ENCODE measurements around the gene DEPDC4. TPM values are rescaled to one million over a fixed set of nuclear protein-coding genes. Genes with fewer than 3 reads are reported as not detected.
"Not testable (repeated sequence)": the region's sequence is repeated elsewhere in the genome, so short reads cannot be mapped to it uniquely, and the experiment has no call there.

Gene DEPDC4
- total RNA-seq, 1 donor from 2014 or later: 2.1 TPM

DNA sequence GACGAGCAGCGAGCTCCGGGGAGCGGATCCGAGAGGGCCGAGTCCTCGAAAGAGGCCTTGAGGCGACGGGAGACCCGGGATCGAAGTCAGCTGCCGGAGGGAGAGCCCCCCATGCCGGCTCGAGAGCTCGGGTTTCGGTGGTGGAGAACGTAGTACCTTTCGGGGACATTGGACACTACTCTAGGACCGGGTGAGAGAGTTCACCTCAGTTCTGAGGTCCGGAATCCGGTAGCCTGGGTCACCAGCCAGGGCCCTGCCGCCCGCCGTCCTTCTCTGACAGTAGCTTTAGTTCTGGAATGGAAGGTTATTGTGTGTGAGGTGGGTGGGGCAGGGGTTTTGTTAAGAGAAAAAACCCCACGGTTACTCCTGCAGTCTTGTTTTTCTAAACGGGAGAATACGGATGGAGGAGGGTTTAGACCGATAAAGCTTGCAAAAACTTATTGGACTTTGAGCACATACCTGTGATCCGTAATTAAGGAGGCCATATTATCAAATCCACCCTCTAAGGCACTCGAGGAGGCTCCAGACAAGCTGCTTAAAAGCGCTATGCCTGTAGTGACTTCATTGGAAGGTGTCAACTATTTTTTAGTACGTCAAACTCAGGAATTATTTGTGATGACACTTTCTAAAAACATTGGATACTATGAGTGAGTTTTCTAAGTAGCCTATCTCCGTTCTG, 863 bp upstream of the DEPDC4 start:
- TF ChIP-seq, protein P1, sequence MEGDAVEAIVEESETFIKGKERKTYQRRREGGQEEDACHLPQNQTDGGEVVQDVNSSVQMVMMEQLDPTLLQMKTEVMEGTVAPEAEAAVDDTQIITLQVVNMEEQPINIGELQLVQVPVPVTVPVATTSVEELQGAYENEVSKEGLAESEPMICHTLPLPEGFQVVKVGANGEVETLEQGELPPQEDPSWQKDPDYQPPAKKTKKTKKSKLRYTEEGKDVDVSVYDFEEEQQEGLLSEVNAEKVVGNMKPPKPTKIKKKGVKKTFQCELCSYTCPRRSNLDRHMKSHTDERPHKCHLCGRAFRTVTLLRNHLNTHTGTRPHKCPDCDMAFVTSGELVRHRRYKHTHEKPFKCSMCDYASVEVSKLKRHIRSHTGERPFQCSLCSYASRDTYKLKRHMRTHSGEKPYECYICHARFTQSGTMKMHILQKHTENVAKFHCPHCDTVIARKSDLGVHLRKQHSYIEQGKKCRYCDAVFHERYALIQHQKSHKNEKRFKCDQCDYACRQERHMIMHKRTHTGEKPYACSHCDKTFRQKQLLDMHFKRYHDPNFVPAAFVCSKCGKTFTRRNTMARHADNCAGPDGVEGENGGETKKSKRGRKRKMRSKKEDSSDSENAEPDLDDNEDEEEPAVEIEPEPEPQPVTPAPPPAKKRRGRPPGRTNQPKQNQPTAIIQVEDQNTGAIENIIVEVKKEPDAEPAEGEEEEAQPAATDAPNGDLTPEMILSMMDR (IDR thresholded peaks at IDR 0.05; ENCODE audit: insufficient read depth, low read length, severe bottlenecking): no peak
- Histone ChIP-seq H3K4me3 (ENCODE audit: low read depth, low read length) (peak overlapping the region; percentile 75), H3K36me3 (ENCODE audit: control insufficient read depth, insufficient read depth, low read length) (no peaks in the 10 kb centered on the region), H3K27me3 (ENCODE audit: control insufficient read depth, insufficient read depth, low read length) (no peaks in the 10 kb centered on the region)
- DNase-seq (ENCODE audit: low read depth) (peak; percentile 39), FAIRE-seq (no peak)

DNA sequence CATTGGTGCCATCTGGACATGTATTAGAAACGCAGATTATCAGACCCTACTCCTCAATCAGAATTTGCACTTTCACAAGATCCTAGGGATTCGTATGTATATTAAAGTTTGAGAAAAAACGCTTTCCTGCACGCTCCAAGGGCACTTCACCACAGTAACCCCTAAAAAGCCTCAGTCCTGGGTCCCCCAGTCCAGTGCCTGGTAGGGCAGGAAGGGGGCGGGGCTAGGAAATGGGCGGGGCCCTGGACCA, 369 bp downstream of the DEPDC4 start:
- TF ChIP-seq, protein P1 (IDR thresholded peaks at IDR 0.05; ENCODE audit: insufficient read depth, low read length, severe bottlenecking): no peak
- Histone ChIP-seq H3K27me3 (ENCODE audit: control insufficient read depth, insufficient read depth, low read length) (no peaks in the 10 kb centered on the region), H3K36me3 (ENCODE audit: control insufficient read depth, insufficient read depth, low read length) (no peaks in the 10 kb centered on the region), H3K4me3 (ENCODE audit: low read depth, low read length) (peak overlapping the region; percentile 75)
- FAIRE-seq (no peak), DNase-seq (ENCODE audit: low read depth) (no peak)

DNA sequence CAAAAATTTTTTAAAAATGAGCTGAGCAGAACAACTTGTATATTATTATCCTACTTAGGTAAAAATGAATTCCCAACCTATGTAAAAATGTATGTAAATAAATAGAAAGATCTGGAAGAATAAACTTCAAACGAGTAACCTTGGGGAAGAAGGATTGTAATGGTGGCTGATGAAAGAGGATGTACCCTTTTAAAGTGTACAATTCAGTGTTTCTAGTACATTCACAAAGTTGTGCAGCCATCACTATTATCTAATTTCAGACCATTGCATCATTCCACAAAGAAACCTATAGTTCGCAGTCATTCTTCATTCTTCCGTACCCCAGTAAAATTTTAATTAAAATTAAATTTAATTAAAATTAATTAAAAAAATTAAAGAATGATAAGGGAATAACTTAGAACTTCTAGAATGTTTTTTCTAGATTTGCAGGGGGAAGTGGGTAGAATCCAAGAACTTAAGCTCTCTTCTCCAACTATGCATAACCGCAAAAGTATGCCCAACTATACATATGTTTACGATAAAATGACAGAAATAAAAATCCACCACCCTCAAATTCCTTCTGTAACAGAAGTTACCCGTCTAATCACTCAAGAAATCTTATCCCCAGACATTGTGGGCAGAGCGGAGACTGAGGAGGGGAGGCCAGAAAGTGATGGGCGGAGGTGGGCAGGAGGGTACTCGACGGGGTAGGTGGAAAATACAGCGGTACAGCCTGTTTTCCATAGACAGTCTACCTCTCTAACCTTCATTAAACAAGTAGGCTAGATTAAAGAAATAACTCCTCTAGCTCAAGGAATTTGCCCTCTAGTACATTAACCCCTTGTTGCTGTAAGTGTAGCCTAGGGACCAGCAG, 921 bp downstream of the DEPDC4 start:
- Histone ChIP-seq H3K27me3 (ENCODE audit: control insufficient read depth, insufficient read depth, low read length) (no peaks in the 10 kb centered on the region), H3K36me3 (ENCODE audit: control insufficient read depth, insufficient read depth, low read length) (no peaks in the 10 kb centered on the region), H3K4me3 (ENCODE audit: low read depth, low read length) (peak overlapping the region; percentile 75)
- TF ChIP-seq, protein P1 (IDR thresholded peaks at IDR 0.05; ENCODE audit: insufficient read depth, low read length, severe bottlenecking): no peak
- DNase-seq (ENCODE audit: low read depth) (no peak), FAIRE-seq (no peak)

DNA sequence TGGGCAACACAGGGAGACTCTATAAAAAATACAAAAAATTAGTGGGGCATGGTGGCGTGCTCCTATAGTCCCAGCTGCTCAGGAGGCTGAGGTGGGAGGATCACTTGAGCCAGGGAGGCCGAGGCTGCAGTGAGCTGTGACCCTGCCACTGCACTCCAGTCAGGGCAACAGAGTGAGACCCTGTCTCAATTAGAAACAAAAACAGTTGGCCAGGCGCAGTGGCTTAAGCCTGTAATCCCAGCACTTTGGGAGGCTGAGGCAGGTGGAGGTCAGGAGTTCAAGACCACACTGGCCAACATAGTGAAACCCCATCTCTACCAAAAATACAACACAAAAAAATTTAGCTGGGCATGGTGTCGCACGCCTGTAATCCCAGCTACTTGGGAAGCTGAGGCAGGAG, 1.8 kb downstream of the DEPDC4 start:
- H3K27me3 ChIP-seq (ENCODE audit: control insufficient read depth, insufficient read depth, low read length); FAIRE-seq; H3K4me3 ChIP-seq (ENCODE audit: low read depth, low read length); H3K36me3 ChIP-seq (ENCODE audit: control insufficient read depth, insufficient read depth, low read length); DNase-seq (ENCODE audit: low read depth): not testable (repeated sequence)

DNA sequence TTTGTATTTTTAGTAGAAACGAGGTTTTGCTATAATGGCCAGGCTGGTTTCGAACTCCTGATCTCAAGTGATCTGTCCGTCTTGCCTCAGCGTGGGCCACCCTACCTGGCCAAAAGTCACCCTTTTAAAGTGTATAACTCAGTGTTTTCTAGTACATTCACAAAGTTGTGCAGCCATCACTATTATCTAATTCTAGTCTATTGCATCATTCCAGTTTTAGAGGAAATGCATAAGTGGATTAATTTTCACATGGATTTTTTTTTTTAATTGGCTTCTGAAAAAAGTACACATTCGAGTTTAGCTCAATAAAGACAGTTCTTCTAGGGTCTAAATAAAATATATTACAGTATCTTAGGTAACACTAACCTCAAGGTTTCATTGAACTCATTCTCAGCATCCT, 3.7 kb downstream of the DEPDC4 start:
- TF ChIP-seq, protein P1 (IDR thresholded peaks at IDR 0.05; ENCODE audit: insufficient read depth, low read length, severe bottlenecking): no peak
- Histone ChIP-seq H3K36me3 (ENCODE audit: control insufficient read depth, insufficient read depth, low read length) (no peaks in the 10 kb centered on the region), H3K4me3 (ENCODE audit: low read depth, low read length) (no peak overlapping the region), H3K27me3 (ENCODE audit: control insufficient read depth, insufficient read depth, low read length) (no peaks in the 10 kb centered on the region)
- DNase-seq (ENCODE audit: low read depth) (no peak), FAIRE-seq (no peak)

DNA sequence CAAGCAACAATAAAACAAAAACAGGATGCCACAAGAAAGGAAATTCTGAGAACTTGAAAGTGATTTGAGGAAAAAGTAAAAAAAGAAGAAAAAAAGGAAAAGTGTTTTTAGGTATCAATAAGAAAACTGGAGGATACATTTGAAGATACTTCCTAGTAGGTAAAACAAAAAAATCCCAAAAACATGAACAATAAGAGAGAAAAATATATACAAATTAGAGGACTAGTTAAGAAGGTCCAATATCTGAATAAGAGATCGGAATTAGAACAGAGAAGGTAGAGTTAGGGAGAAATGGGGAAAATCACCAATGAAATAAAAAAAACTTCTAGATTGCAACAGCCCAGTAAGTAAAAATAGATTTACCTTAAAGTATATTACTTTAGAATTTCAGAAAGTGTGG, 8.8 kb downstream of the DEPDC4 start:
- TF ChIP-seq, protein P1 (IDR thresholded peaks at IDR 0.05; ENCODE audit: insufficient read depth, low read length, severe bottlenecking): no peak
- FAIRE-seq (no peak), DNase-seq (ENCODE audit: low read depth) (no peak)

More for the DNA sequence above, 8.8 kb downstream of the DEPDC4 start:
- H3K27me3 ChIP-seq (ENCODE audit: control insufficient read depth, insufficient read depth, low read length): no peaks in the 10 kb centered on the region
- H3K36me3 ChIP-seq (ENCODE audit: control insufficient read depth, insufficient read depth, low read length): no peaks in the 10 kb centered on the region
- no peak overlapping the region for H3K4me3 ChIP-seq (ENCODE audit: low read depth, low read length)

Measured in bronchial epithelial cell (primary cell).